Measurements from ENCODE around the gene CDH23.

The CDH23 gene

GRCh38 chr10:71610651-71611050 is 213.9 kb downstream of the CDH23 start:
- no peak for DNase-seq

DNA sequence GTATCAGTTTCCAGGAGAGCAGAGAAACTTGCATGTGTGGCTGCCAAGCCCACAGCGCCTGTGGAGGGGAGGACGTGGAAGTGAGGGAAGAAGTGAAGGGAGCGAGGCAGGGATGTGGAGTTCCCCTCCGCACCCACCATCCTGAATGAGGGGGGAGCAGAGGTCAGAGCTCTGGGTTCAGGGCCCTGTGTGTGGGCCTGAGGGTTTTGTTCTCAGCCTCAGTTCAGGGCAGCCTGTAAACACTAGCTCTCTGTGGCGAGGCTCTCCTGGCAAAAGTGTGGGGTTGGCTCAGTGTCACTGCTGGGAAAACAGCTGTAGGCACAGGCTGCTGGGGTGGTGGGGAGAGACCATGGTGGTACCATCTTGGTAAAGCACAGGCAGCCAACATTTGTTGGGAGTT is 214.4 kb downstream of the CDH23 start:
- DNase-seq, result no peak

DNA sequence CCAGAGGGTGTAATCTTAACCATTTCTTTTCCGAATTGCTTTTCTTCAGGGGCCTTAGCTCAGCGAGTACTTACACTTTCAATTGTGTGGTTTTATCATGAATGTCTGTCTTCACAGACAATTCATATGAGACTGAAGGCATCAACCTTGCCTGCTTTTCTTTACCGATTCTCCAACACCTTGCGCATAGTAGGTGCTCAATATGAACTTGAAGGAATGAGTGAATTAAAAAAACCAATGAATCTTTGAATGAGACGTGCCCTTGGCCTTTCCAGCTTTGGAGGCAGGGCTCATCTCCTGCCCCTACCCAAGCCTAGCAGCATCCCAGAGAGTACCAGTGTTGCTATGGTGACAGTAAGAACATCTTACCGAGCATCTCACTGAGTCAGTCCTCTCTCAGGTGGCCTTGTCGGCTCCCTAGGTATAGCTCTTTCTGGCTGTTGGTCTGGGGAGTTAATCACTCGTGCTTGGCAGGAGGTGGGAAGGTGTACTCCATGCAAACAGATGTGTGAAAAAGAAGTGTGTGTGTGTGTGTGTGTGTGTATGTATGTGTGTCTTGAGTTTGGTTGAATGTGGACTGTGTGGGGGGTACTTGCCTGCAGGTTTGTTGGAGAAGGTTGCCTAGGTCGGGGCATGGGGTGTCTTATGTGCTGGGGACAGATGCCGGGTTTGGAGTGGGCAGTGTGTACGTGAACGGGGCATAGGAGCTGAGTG is 215.1 kb downstream of the CDH23 start:
- no peak for DNase-seq

DNA sequence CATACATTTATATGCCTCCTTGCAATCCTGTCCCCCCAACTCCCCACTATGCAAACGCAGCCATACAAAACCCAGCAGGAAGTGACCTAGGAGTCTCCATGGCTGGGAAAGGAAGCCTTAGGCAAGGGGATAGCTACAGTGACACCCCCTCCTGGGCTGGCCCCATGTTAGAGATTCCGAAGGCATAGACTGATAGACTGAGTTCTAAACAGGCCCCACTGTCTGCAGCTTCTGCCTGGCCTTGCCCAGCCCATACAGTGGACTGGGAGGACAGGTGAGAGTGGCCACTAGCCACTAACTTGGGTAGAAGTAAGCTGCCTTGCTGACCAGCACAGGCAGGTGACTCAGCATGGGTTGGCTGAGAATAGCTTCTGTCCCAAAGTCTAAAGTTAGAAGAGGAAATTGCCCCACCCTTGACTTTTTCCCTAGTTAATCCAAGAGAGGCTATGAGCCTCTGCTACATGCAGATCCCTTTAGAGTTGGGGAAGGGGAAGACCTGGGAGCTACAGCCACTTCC is 216.6 kb downstream of the CDH23 start:
- no peak for DNase-seq

DNA sequence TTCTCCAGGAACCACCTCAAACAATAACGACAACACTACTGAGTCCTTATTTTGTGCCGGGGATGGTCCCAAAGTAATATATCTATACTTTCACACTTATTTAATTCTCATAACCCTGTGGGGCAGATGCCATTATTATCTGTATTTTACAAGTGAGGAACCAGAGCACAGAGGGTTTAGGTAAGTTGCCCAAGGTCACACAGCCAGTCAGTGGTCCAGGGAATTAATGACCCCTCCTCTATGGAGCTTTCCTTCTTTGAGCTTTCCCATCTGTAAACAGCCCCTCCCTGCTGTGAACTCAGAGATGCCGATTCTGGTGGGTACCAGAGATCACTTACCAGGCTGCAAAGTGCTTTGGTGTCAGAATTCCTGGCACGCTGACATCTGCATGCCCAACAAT is 217.2 kb downstream of the CDH23 start:
- no peak for DNase-seq

DNA sequence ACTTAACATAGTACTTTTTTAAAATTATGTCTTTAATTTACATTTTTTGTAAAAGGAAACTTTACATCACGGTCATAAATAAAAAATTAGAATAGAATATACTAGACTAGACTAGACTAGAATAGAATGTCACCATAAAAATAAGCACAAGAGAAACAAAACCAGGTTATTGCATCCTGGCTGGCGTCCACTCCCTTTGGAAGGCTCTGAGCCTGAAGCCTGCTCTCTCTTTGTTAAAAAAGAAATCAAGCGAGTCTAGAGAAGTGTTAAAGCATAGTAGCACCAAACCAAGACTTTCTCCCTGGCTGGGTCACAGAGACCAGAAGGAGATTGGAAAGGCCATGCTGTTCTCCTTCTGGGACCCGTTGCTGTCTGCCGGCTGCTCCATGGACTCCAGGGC is 218.2 kb downstream of the CDH23 start:
- no peak for DNase-seq

- no peak for DNase-seq
Measured at GRCh38 chr10:71615538-71616329, 219.0 kb downstream of the CDH23 start.

- no peak for DNase-seq
Measured at GRCh38 chr10:71616817-71617654, 220.3 kb downstream of the CDH23 start.

- DNase-seq, result no peak
Measured at GRCh38 chr10:71618176-71618575, 221.5 kb downstream of the CDH23 start.

GRCh38 chr10:71618598-71618997 is 221.9 kb downstream of the CDH23 start:
- no peak for DNase-seq

DNA sequence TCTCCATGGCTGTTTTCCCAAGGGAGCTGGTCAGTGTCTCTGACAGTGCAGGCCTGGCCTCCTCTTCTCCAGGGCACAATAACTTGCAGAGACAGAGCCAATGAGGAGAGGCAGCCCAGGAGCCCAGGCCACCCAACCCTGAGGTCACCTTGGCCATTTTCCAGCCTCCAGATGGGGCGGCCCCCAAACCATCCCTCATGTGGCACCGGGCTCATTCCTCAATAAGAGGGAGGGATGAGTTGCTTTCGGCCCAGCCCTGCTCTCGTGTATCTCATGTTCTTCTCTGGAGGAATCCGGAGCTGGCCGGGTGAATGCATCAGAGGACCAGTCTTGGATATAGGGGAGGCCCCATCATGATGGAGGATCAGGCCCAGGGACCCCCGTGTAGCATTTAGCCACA is 223.9 kb downstream of the CDH23 start:
- DNase-seq, result no peak

DNA sequence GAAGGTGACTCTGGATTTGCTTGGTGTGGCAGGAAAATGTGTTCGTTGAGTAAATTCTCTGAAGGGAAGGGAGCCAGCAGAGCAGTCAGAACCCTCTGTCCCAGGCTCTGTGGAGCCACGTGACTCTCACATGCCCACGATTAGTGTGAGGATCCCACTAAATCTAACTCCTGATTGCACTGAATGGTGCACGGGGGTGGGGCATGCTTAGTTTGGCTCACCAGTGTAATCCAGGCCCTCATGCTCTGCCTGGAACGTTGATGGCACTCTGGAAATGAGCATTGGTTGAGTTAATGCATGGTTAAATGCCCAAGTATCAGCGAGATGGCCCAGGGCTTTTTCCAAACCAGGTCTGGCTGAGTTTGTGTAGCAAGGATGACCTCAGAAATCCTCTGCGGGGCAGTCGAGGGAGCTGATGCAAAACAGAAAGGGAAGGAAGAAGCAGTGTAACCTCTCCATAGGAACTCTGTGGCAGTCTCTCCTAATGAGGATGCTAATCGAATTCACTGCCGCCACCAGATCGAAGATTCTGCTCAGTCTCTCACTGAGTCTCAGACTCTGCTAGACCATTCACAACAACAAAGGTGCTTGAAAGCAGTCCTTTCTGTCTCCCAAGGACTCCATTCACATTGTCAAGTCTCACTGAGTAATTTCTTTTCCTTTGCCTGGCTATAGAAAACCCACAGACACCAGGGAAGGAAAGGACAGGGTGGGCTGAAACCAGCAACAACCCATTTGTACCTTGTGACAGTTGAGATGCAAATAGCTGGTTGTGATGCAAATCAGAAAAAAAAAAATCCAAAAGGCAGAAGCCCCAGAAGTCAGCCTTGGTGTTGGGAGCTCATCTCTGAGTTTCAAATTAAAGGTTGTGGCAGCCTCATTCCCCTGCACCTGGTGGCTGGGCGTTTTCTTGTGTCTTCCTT is 224.8 kb downstream of the CDH23 start:
- no peak for DNase-seq

GRCh38 chr10:71622154-71622526 is 225.4 kb downstream of the CDH23 start:
- peak; percentile 63 for DNase-seq

- no peak for DNase-seq
Measured at GRCh38 chr10:71622616-71623015, 225.9 kb downstream of the CDH23 start.

- peak; percentile 24 for DNase-seq
Measured at GRCh38 chr10:71623098-71623985, 226.6 kb downstream of the CDH23 start.

GRCh38 chr10:71623986-71624291 is 227.2 kb downstream of the CDH23 start:
- DNase-seq, result no peak

- DNase-seq, result no peak
Measured at GRCh38 chr10:71625445-71626175, 228.9 kb downstream of the CDH23 start.

DNA sequence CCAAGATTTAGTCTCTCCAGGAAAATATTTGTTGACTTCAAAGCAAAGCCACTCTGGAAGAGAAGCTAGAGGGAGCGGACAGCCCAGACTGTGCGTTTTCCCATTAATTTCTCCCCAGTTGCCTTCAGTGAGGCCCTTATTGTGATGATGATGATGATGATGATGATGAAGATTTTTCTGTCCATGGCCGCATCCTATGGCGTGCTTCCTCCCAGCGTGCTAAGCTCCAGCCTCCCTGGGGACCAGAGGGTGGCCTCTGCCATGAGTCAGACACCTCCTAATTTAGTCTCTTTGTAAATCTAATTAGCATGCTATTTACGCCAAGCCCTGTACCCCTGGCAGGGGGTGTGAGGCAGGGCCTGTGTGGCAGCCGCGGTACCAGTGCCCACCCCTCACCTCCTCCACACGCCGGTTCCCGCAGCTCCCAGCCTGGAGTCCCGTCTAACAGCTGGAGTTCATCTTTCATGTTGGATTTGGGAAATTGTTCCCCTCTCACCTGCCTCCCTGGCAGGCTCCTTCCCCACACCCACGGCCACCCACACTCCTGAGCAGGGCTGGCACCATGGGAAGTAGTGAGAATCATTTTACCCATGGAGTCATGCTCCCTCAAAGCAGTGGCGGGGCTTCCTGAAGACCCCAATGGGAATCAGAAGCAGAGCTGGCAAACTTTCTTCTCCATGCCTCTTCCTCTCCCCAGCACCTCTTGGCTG is 230.7 kb downstream of the CDH23 start:
- no peak for DNase-seq

DNA sequence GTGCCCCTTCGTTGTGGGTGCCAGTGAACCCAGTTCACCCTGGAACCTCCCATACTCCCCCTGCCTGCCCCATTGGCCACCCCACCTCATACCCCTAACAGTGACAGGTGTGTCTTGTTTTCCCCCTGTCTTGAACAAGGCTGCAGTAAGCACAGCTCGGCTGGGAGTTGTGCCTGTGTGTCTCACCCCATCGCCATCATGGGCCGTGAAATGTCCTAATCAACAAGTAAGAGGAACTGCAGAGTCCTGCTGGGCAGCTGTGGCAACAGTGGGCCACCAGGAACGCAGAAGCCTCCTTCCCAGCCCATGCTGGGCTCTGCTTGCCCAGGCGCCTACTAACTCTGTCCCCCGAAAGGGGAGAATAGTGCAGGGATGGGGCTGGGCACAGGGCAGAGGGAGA is 231.2 kb downstream of the CDH23 start:
- DNase-seq, result no peak

DNA sequence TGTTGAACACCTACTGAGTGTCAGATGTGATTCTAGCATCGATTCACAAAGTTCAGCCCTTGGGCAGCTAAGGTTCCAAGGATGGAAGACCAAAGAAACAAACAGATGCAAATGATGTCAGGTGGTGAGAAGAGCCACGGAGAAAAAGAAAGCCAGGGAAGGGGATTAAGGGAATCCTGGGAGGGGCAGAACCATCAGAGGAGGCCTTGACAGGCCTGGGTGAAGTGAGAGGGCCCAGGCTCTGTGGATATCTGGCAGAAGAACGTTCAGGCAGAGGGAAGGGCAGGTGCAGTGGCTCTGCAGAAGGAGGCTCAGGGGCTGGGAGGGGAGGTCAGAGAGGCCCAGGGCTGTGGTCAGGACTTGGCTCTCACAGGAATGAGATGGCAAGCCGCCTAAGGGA is 232.4 kb downstream of the CDH23 start:
- no peak for DNase-seq
